Natural killer cell (primary cell): Measurements from ENCODE around the gene KIF20A. TPM values are rescaled to one million over a fixed set of nuclear protein-coding genes. Genes with fewer than 3 reads are reported as not detected.
"Not testable (repeated sequence)": the region's sequence is repeated elsewhere in the genome, so short reads cannot be mapped to it uniquely, and the experiment has no call there.

Experiments used
- ATAC-seq, 3 donors: fragments of 150-1000 bp in 2 of 3; fragments of 200-7000 bp in 1 of 3; cut with Tn5 transposase; 1 replicate in 1 of 3; 2 replicates in 2 of 3; pipeline ENCODE4 v1.10.0; 2021; ENCODE audit warnings: mild to moderate bottlenecking in 2 of 3, moderate library complexity in 2 of 3
- DNase-seq, 2 donors: peaks; one replicate each; pipeline versions ENCODE4 v3.0.0 to v3.0.0-alpha.2; 2013 to 2021; ENCODE audit warnings: mixed read lengths in 1 of 2
- H3K27ac ChIP-seq: one replicate; pipeline ENCODE4 v1.5.1; 2013; ENCODE audit warnings: mild to moderate bottlenecking, low read length
- H3K27me3 ChIP-seq: one replicate; pipeline ENCODE4 v1.6.1; 2013; ENCODE audit warnings: low read length; ENCODE audit not compliant: control insufficient read depth, insufficient read depth
- H3K36me3 ChIP-seq: one replicate; pipeline ENCODE4 v1.6.1; 2013; ENCODE audit warnings: low read length; ENCODE audit not compliant: control insufficient read depth, insufficient read depth
- H3K4me1 ChIP-seq: one replicate; pipeline ENCODE4 v1.6.1; 2013; ENCODE audit warnings: low read length; ENCODE audit not compliant: control insufficient read depth, insufficient read depth
- H3K4me3 ChIP-seq: one replicate; pipeline ENCODE4 v1.5.1; 2013; ENCODE audit warnings: low read length
- H3K9me3 ChIP-seq: one replicate; pipeline ENCODE4 v1.6.1; 2013; ENCODE audit warnings: low read length; ENCODE audit not compliant: control insufficient read depth, insufficient read depth
- H3K27ac Mint-ChIP-seq, 2 donors: one replicate each; pipeline ENCODE4 v1.8.0; 2022; ENCODE audit warnings: mild to moderate bottlenecking in 2 of 2, mixed read lengths in 2 of 2, moderate library complexity in 1 of 2
- H3K27me3 Mint-ChIP-seq, 2 donors: one replicate each; pipeline ENCODE4 v1.8.0; 2022; ENCODE audit warnings: low read depth in 2 of 2, mixed read lengths in 2 of 2
- H3K36me3 Mint-ChIP-seq: one replicate; pipeline ENCODE4 v1.8.0; 2022; ENCODE audit warnings: mixed read lengths
- H3K4me1 Mint-ChIP-seq, 2 donors: one replicate each; pipeline ENCODE4 v1.8.0; 2022; ENCODE audit warnings: mixed read lengths in 2 of 2
- H3K4me3 Mint-ChIP-seq: one replicate; pipeline ENCODE4 v1.8.0; 2022; ENCODE audit warnings: mild to moderate bottlenecking, moderate library complexity, mixed read lengths
- H3K9me3 Mint-ChIP-seq, 2 donors: one replicate each; pipeline ENCODE4 v1.8.0; 2022; ENCODE audit warnings: mixed read lengths in 2 of 2
- CTCF ChIP-seq: fragments of 200-600 bp; IDR thresholded peaks from one replicate; pipeline ENCODE4 v1.8.0; 2022; ENCODE audit warnings: antibody characterized with exemption
- WGBS: methylation state at CpG from one replicate; pipeline ENCODE4 v1.1.7; 2013; ENCODE audit warnings: missing lambda C conversion rate; ENCODE audit not compliant: insufficient coverage; 5-methylcytosine and 5-hydroxymethylcytosine counted together
- intact Hi-C: fragments of 100-400 bp; cut with micrococcal nuclease; formaldehyde crosslinking; loops from one replicate; pipeline ENCODE4 v1.14.2; 2022
- total RNA-seq, 4 donors: library from RNA; stranded (reverse); fragments of 120-200 nt in 1 of 4; gene quantifications; one replicate each; pipeline versions ENCODE4 v1.2.3 to v1.2.4, GENCODE V29; 2013 to 2022

Gene KIF20A
- total RNA-seq, 3 donors from 2014 or later (not counting 1 experiment from before 2014, with no cell fraction given) = 0.15 to 1.5 (median 0.61) TPM

- no peak for DNase-seq
- Mint-ChIP-seq H3K4me3 (no peak overlapping the region), H3K4me1 (no peaks in the 10 kb centered on the region), H3K27ac (no peak overlapping the region), H3K27me3 (no peaks in the 10 kb centered on the region), H3K36me3 (no peaks in the 10 kb centered on the region), H3K9me3 (no peaks in the 10 kb centered on the region)
- H3K36me3 ChIP-seq = peaks cover 22% of the 10 kb centered on the region
- no peak for TF ChIP-seq CTCF
- H3K4me3 ChIP-seq = no peak overlapping the region
- no peaks in the 10 kb centered on the region for H3K9me3 ChIP-seq
- ATAC-seq = no peak
- WGBS = 98% methylated on average over 6 of the region's 6 CpGs
- intact Hi-C loops = no loop called here
- no peak overlapping the region for H3K27ac ChIP-seq
- H3K4me1 ChIP-seq = peaks cover 13% of the 10 kb centered on the region
- H3K27me3 ChIP-seq = no peaks in the 10 kb centered on the region
Measured at GRCh38 chr5:138182808-138183207, 3.9 kb downstream of the KIF20A start.

GRCh38 chr5:138186002-138186447 lies 7.1 kb downstream of the KIF20A start:
- Histone ChIP-seq H3K27ac (no peak overlapping the region), H3K36me3 (peaks cover 50% of the 10 kb centered on the region), H3K9me3 (no peaks in the 10 kb centered on the region), H3K4me3 (no peak overlapping the region), H3K4me1 (no peaks in the 10 kb centered on the region), H3K27me3 (no peaks in the 10 kb centered on the region)
- no peaks in the 10 kb centered on the region for H3K9me3 Mint-ChIP-seq
- H3K4me1 Mint-ChIP-seq = no peaks in the 10 kb centered on the region
- intact Hi-C loops = no loop called here
- H3K27ac Mint-ChIP-seq = peak overlapping the region; percentile 9 to 14
- peaks cover 12% of the 10 kb centered on the region for H3K36me3 Mint-ChIP-seq
- ATAC-seq = peak in 1 of 3 donors; percentile 81
- no peaks in the 10 kb centered on the region for H3K27me3 Mint-ChIP-seq
- no peak for TF ChIP-seq CTCF
- 54% methylated on average over 2 of the region's 2 CpGs for WGBS
- no peak overlapping the region for H3K4me3 Mint-ChIP-seq
- no peak for DNase-seq

GRCh38 chr5:138188626-138189025 lies 9.7 kb downstream of the KIF20A start:
- Mint-ChIP-seq H3K9me3 (no peaks in the 10 kb centered on the region), H3K4me1 (no peaks in the 10 kb centered on the region), H3K27ac (no peak overlapping the region), H3K36me3 (peaks cover 20% of the 10 kb centered on the region), H3K4me3 (no peak overlapping the region), H3K27me3 (no peaks in the 10 kb centered on the region)
- Histone ChIP-seq H3K27me3 (no peaks in the 10 kb centered on the region), H3K4me3 (no peak overlapping the region), H3K27ac (no peak overlapping the region), H3K4me1 (no peaks in the 10 kb centered on the region), H3K36me3 (peaks cover 66% of the 10 kb centered on the region), H3K9me3 (no peaks in the 10 kb centered on the region)
- TF ChIP-seq CTCF = no peak
- intact Hi-C loops = no loop called here
- DNase-seq = no peak
- no peak for ATAC-seq
- WGBS = 95% methylated on average over 3 of the region's 3 CpGs

GRCh38 chr5:138192826-138193225 lies 13.9 kb downstream of the KIF20A start:
- TF ChIP-seq CTCF = no peak
- Histone ChIP-seq H3K36me3 (peaks cover 61% of the 10 kb centered on the region), H3K9me3 (no peaks in the 10 kb centered on the region), H3K27ac (no peak overlapping the region), H3K4me1 (no peaks in the 10 kb centered on the region), H3K27me3 (no peaks in the 10 kb centered on the region), H3K4me3 (no peak overlapping the region)
- WGBS = 95% methylated on average over 3 of the region's 3 CpGs
- H3K27me3 Mint-ChIP-seq = no peaks in the 10 kb centered on the region
- ATAC-seq = no peak
- no peak overlapping the region for H3K4me3 Mint-ChIP-seq
- no peak overlapping the region for H3K27ac Mint-ChIP-seq
- intact Hi-C loops = no loop called here
- DNase-seq = no peak
- H3K4me1 Mint-ChIP-seq = no peaks in the 10 kb centered on the region
- H3K9me3 Mint-ChIP-seq = no peaks in the 10 kb centered on the region
- peaks cover 20% of the 10 kb centered on the region for H3K36me3 Mint-ChIP-seq

GRCh38 chr5:138193859-138194258 lies 14.9 kb downstream of the KIF20A start:
- intact Hi-C loops, H3K27ac ChIP-seq, DNase-seq, H3K9me3 Mint-ChIP-seq, H3K4me3 ChIP-seq, ATAC-seq, H3K27ac Mint-ChIP-seq, H3K9me3 ChIP-seq, H3K4me3 Mint-ChIP-seq, H3K27me3 ChIP-seq, H3K4me1 Mint-ChIP-seq, H3K4me1 ChIP-seq, H3K27me3 Mint-ChIP-seq: not testable (repeated sequence)
- WGBS = 100% methylated on average over 2 of the region's 8 CpGs
- H3K36me3 Mint-ChIP-seq = peaks cover 12% of the 10 kb centered on the region
- peaks cover 61% of the 10 kb centered on the region for H3K36me3 ChIP-seq
